ENCODE data around the gene UBE2V1. TPM values are rescaled to one million over a fixed set of nuclear protein-coding genes. Genes with fewer than 3 reads are reported as not detected.

Gene UBE2V1
- total and polyA plus RNA-seq, 2 of the 13 experiments (the other 11 are each of a cell fraction or from before 2014, with no cell fraction given): 81.3 to 132 TPM

- intact Hi-C loops (cut with micrococcal nuclease; ENCODE audit: unreplicated experiment) (no loop called here), in situ Hi-C loops (cut with HindIII; ENCODE audit: extremely low pct_ligation_motif_present, low pct_unique_long_range_greater_than_20kb) (no loop called here)
- no TSS peak for BruUV-seq (replicated peaks)
- peak; percentile 67 for TF ChIP-seq MAFF (IDR thresholded peaks at IDR 0.05; ENCODE audit: low read depth, low read length)
- TF ChIP-seq ZNF619 (CRISPR knock-in tag; IDR thresholded peaks at IDR 0.05): no peak
- peak; percentile 41 to 61; a peak in 3 of 4 replicates for TF ChIP-seq MAFK (conservative IDR thresholded peaks at IDR 0.05 in 1 of 2, IDR thresholded peaks at IDR 0.05 in 1 of 2; ENCODE audit: low read length in 2 of 2)
- TF ChIP-seq ZNF3 (CRISPR knock-in tag; IDR thresholded peaks at IDR 0.05): no peak
- H3K4me3 ChIP-seq (replicated peaks in 1 of 3; ENCODE audit: insufficient read depth in 1 of 3, low read depth in 2 of 3, low read length in 3 of 3): no peak overlapping the region
- CTCF ChIA-PET (ENCODE audit: low intra/inter-chr PET ratio, low total read pairs): no interaction called here
- H2AFZ ChIP-seq (ENCODE audit: low read length): no peak overlapping the region
- WGBS (ENCODE audit: low lambda C conversion rate): 94% methylated on average over 2 of the region's 2 CpGs
- H3K36me3 ChIP-seq (replicated peaks in 1 of 2; ENCODE audit: control insufficient read depth in 1 of 2, insufficient read depth in 2 of 2, low read length in 2 of 2): peaks cover 25 to 48% of the 10 kb centered on the region in 2 experiments
- H3K9ac ChIP-seq (ENCODE audit: insufficient read depth, low read depth, low read length): no peak overlapping the region
- no peaks in the 10 kb centered on the region for H3K27me3 ChIP-seq (ENCODE audit: control insufficient read depth in 1 of 2, insufficient read depth in 2 of 2, low read length in 2 of 2)
- DNase-seq (ENCODE audit: low spot score): no peak
- H3K9me3 ChIP-seq (ENCODE audit: low read length): no peaks in the 10 kb centered on the region
- no peak overlapping the region for H3K4me2 ChIP-seq (ENCODE audit: low read depth, low read length)
- peaks cover 40% of the 10 kb centered on the region for H3K79me2 ChIP-seq (ENCODE audit: insufficient read depth, low read length)
- peaks cover 17% of the 10 kb centered on the region for H3K4me1 ChIP-seq (ENCODE audit: insufficient read depth, low read length)
- no peak for FAIRE-seq
- POLR2A ChIA-PET: interaction anchor here (0.7 kb wide), 1 partner anchor 15 kb away, joined by 4 read pairs; no protein-coding TSS in a partner anchor
- H4K20me1 ChIP-seq (ENCODE audit: insufficient read depth, low read length): peaks cover 22% of the 10 kb centered on the region
- ATAC-seq: no peak
- no peak overlapping the region for H3K27ac ChIP-seq (ENCODE audit: extremely low read length, insufficient read depth, low read length)
Observed at GRCh38 chr20:50088022-50088421, 24.9 kb downstream of the UBE2V1 start.

- no peak overlapping the region for H3K27ac ChIP-seq (ENCODE audit: extremely low read length, insufficient read depth, low read length)
- 52% methylated on average over 10 of the region's 10 CpGs for WGBS (ENCODE audit: low lambda C conversion rate)
- peaks cover 23 to 46% of the 10 kb centered on the region in 2 experiments for H3K36me3 ChIP-seq (replicated peaks in 1 of 2; ENCODE audit: control insufficient read depth in 1 of 2, insufficient read depth in 2 of 2, low read length in 2 of 2)
- H3K79me2 ChIP-seq (ENCODE audit: insufficient read depth, low read length): peaks cover 21% of the 10 kb centered on the region
- H3K4me1 ChIP-seq (ENCODE audit: insufficient read depth, low read length): peaks cover 12% of the 10 kb centered on the region
- H3K27me3 ChIP-seq (ENCODE audit: control insufficient read depth in 1 of 2, insufficient read depth in 2 of 2, low read length in 2 of 2): no peaks in the 10 kb centered on the region
- H3K9ac ChIP-seq (ENCODE audit: insufficient read depth, low read depth, low read length): no peak overlapping the region
- H2AFZ ChIP-seq (ENCODE audit: low read length): no peak overlapping the region
- ATAC-seq (peak; percentile 87), FAIRE-seq (peak; percentile 72), DNase-seq (ENCODE audit: low spot score) (peak; percentile 82)
- in situ Hi-C loops (cut with HindIII; ENCODE audit: extremely low pct_ligation_motif_present, low pct_unique_long_range_greater_than_20kb) (no loop called here), intact Hi-C loops (cut with micrococcal nuclease; ENCODE audit: unreplicated experiment) (loop anchor here (1.0 kb wide), 1 partner anchor 106 kb away; no protein-coding TSS in a partner anchor)
- no peak overlapping the region for H3K4me3 ChIP-seq (replicated peaks in 1 of 3; ENCODE audit: insufficient read depth in 1 of 3, low read depth in 2 of 3, low read length in 3 of 3)
- ChIA-PET CTCF (ENCODE audit: low intra/inter-chr PET ratio, low total read pairs) (interaction anchor here (1.2 to 4.1 kb wide), 5 partner anchors 15 to 109 kb away, joined by 3 to 29 read pairs (median 7); partner anchors contain the start of gene SNAI1), POLR2A (interaction anchor here (0.6 to 1.2 kb wide), 2 partner anchors 9 to 102 kb away, joined by 3 to 4 read pairs; no protein-coding TSS in a partner anchor)
- no peak overlapping the region for H3K4me2 ChIP-seq (ENCODE audit: low read depth, low read length)
- H3K9me3 ChIP-seq (ENCODE audit: low read length): no peaks in the 10 kb centered on the region
- peaks cover 22% of the 10 kb centered on the region for H4K20me1 ChIP-seq (ENCODE audit: insufficient read depth, low read length)
- no TSS peak for BruUV-seq (replicated peaks)
- no peak for TF ChIP-seq ZC3H4 (CRISPR knock-in tag; IDR thresholded peaks at IDR 0.05; ENCODE audit: borderline replicate concordance)
- TF ChIP-seq ZNF790 (CRISPR knock-in tag; IDR thresholded peaks at IDR 0.05; ENCODE audit: borderline replicate concordance): 0 out of 2 replicates have a peak, but pooled peaks have one; percentile 31
- TF ChIP-seq SALL1 (CRISPR knock-in tag; IDR thresholded peaks at IDR 0.05): 0 out of 2 replicates have a peak, but pooled peaks have one; percentile 30
- TF ChIP-seq U2AF1 (optimal IDR thresholded peaks at IDR 0.05; ENCODE audit: low read depth, low read length): no peak
- TF ChIP-seq BCL3 (CRISPR knock-in tag; IDR thresholded peaks at IDR 0.05): 0 out of 2 replicates have a peak, but pooled peaks have one; percentile 44
- peak; percentile 29; the same call in 1 of the 2 replicates for TF ChIP-seq POLR2G (IDR thresholded peaks at IDR 0.05; ENCODE audit: low read depth, low read length)
- TF ChIP-seq ZNF709 (CRISPR knock-in tag; IDR thresholded peaks at IDR 0.05): 0 out of 2 replicates have a peak, but pooled peaks have one; percentile 21
- TF ChIP-seq SNAPC2 (CRISPR knock-in tag; IDR thresholded peaks at IDR 0.05): no peak
- no peak for TF ChIP-seq ZNF746 (CRISPR knock-in tag; IDR thresholded peaks at IDR 0.05)
- TF ChIP-seq ZNF770 (CRISPR knock-in tag; IDR thresholded peaks at IDR 0.05): no peak
Observed at GRCh38 chr20:50085481-50086365, 27.2 kb downstream of the UBE2V1 start.
